ENCODE results near the gene CREBBP.

DNA sequence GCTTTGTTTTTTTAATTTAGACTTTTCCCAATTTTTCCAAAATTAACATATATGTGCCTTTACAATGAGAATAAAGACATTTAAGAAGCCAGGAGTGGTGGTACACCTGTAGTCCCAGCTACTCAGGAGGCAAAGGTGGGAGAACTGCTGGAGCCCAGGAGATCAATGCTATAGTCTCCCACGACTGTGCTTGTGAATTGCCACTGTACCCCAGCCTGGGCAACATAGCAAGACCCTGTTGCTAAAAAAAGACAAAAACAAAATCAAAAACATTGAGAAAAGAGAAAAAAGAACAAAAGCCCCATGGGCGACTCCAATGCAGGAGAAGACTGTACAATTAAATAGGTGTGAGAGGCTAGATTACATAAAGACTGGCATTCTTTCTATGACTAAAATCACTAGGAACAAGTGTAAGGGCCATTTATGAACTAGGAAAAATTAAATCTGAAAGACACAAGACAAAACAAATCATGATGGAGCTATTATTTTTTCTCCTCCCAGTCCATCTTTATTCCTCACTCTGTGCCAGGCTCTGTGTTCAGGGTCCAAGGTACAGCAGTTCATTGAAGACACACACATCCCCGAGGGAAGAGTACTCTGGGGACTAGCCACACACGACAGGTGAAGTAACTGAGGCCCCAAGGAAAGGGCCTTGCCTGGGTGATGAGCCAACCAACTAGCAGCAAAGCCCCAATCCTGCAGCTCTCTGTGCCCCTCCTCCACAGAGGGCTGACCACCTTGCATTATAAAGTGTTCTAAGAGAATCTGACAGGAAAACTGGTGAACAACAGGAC is 79.8 kb downstream of the CREBBP start:
- no peak for TF ChIP-seq POLR2A (IDR thresholded peaks at IDR 0.05)
- no peak for TF ChIP-seq POLR2AphosphoS5 (IDR thresholded peaks at IDR 0.05)
- TF ChIP-seq EP300 (IDR thresholded peaks at IDR 0.05): no peak
- TF ChIP-seq, protein P1, sequence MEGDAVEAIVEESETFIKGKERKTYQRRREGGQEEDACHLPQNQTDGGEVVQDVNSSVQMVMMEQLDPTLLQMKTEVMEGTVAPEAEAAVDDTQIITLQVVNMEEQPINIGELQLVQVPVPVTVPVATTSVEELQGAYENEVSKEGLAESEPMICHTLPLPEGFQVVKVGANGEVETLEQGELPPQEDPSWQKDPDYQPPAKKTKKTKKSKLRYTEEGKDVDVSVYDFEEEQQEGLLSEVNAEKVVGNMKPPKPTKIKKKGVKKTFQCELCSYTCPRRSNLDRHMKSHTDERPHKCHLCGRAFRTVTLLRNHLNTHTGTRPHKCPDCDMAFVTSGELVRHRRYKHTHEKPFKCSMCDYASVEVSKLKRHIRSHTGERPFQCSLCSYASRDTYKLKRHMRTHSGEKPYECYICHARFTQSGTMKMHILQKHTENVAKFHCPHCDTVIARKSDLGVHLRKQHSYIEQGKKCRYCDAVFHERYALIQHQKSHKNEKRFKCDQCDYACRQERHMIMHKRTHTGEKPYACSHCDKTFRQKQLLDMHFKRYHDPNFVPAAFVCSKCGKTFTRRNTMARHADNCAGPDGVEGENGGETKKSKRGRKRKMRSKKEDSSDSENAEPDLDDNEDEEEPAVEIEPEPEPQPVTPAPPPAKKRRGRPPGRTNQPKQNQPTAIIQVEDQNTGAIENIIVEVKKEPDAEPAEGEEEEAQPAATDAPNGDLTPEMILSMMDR (IDR thresholded peaks at IDR 0.05): no peak

Data from upper lobe of left lung (tissue), 4 donors.